Stimulated activated CD8-positive, alpha-beta memory T cell treated with anti-CD3 and anti-CD28 coated beads, Interleukin-15, amount 100 ng/mL, for 4 hours (primary cell): ENCODE data around the gene TAS1R3.
A peak's percentile ranks its signal among the peaks of the same experiment; 100 is the strongest.

Source experiments
- DNase-seq, 2 donors: peaks; one replicate each; pipeline ENCODE4 v3.0.0-alpha.2; 2020; ENCODE audit warnings: low read depth in 2 of 2

The TAS1R3 gene

GRCh38 chr1:1331068-1331965 is at the start of gene TAS1R3:
TSS of gene TAS1R3 (plus strand) at chr1:1331280. CDS start at chr1:1331346, 66 bp downstream.
- DNase-seq = no peak

- DNase-seq = no peak
Measured at GRCh38 chr1:1281533-1282321, 49.4 kb upstream of the TAS1R3 start.

GRCh38 chr1:1282998-1283397 is 48.1 kb upstream of the TAS1R3 start:
- DNase-seq = no peak

GRCh38 chr1:1283821-1284220 is 47.3 kb upstream of the TAS1R3 start:
- DNase-seq = no peak

- DNase-seq = no peak
Measured at GRCh38 chr1:1284221-1285101, 46.6 kb upstream of the TAS1R3 start.

GRCh38 chr1:1285102-1285571 is 45.9 kb upstream of the TAS1R3 start:
- DNase-seq = no peak

GRCh38 chr1:1285611-1286311 is 45.3 kb upstream of the TAS1R3 start:
- no peak for DNase-seq

GRCh38 chr1:1286313-1287261 is 44.5 kb upstream of the TAS1R3 start:
- DNase-seq = no peak

- DNase-seq = no peak
Measured at GRCh38 chr1:1287288-1288110, 43.6 kb upstream of the TAS1R3 start.

- DNase-seq = no peak
Measured at GRCh38 chr1:1290238-1290731, 40.8 kb upstream of the TAS1R3 start.

GRCh38 chr1:1291023-1291528 is 40.0 kb upstream of the TAS1R3 start:
- DNase-seq = no peak

GRCh38 chr1:1291548-1292441 is 39.3 kb upstream of the TAS1R3 start:
- peak in 1 of 2 donors; percentile 34 for DNase-seq

- no peak for DNase-seq
Measured at GRCh38 chr1:1292442-1292779, 38.7 kb upstream of the TAS1R3 start.

- DNase-seq = no peak
Measured at GRCh38 chr1:1292851-1293250, 38.2 kb upstream of the TAS1R3 start.

GRCh38 chr1:1293263-1294249 is 37.5 kb upstream of the TAS1R3 start:
- no peak for DNase-seq

- DNase-seq = no peak
Measured at GRCh38 chr1:1294250-1294890, 36.7 kb upstream of the TAS1R3 start.
